Measurements from ENCODE around the gene DENND5A.

DENND5A gene

DNA sequence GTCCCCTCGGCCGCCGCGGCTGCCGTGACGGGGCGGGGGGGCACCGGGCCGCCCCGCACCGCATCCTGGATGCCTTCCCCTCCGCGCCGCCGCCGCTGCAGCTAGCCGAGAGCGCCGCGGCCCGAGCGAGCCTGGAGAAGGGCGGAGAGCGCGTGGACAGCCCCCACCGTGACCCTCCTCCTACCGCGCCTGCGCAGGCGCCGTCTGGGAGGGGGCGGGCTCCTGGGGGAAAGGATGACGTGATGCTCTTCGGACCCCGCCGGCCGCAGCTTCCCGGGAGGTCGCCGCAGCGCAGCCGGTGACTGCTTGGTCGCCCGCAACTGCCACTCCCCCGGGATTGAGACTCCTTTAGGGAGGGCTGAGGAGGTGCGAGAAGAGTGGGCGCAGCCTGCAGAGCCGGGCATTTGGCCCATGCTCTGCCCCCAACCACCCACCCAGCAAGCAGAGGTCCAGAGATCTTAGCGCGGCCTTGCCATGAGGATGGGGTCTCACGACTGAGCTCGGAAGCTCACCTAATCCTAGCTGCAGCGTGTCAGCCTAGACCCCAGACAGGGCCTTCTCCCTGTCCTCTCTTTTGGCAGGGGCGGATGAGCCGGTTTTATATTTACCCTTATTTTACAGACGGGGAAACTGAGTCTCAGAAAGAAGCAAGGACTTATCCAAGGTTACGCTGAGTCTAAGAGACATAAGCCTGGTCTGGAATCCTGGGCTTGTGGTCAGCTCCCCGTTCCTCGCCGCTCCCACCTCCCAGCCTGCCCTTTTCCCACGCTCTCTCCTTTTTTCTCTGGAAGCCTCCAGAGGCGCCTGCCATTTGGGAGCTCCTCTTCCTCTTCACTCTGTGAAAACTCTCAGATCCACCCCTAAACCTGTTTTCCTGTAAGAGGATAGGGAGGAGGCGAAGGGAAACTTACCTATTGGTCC is at the start of gene DENND5A:
Gene DENND5A, minus strand, starts transcription at position 140 of the 921 bp plus-strand sequence. CDS start 281 bp downstream, outside the sequence.
- FAIRE-seq = no peak

DNA sequence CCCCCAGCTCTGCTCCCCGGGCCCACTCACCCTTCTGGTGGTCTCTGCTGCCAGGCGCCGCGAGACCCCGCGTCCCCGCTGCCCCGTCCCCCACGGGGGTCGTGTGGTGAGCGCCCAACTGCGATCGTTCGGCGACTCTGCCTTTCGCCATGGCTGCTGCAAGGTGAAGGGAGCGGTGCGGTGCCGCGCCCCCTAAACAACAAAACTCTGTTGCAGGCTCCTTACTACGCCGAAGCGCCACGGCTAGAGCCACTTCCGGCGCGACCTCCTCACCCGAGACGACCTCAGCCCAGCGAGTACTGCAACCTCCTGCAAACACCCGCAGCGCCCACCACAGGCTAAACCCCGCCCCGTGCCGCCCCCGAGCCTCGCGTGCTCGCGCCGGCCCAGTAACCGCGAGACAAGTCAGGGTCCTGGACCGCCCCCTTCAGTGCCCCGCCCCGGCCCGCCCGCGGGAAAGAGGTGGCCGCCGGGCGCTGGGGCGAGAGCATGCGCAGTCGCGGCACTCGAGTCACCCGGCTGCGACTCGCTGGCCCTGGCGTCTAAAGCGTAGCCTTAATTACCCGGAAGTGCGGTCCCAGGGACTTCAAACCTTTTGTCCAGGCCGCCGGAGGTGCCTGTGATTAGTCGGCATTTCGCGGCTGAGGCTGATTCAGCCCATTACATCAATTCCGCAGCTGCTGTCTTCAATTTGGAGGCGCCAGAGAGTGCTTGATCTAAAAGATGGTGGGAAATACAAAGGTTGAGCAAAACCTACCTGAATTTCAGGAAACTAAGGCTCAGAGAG is 49.3 kb upstream of the DENND5A start, which contains the start of gene TMEM41B:
Gene TMEM41B, minus strand, starts transcription at position 303 of the 787 bp plus-strand sequence. Its CDS starts 152 bp downstream, at position 151.
- FAIRE-seq = no peak

DNA sequence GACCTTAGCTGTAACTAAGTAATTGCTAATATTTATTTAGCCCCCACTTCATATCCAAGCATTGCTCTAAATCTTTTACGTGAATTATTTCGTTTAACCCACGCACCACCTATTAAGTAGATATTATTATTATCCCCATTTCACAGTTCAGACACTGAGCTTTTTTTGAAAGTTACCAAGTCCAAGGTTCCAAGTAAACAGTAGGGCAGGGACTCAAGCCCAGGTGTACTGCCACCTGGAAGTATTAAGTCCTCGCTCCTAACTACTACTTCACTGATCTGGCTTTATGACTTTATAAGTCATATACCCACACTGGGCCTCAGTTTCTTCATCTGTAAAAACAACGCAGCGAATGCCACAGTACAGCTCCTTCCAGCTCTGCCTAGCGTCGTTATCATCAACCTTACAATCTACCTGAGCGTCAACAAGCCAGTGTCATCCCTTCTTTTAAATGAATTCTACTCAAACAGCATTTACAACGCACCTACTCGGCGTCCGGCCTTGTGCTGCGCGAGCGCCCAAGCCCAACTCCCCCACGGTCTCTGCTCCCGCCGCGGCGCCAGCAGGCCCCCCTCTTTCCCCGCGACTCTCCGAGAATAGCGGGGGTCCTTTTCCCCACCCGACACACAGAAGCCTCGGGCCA is 48.6 kb upstream of the DENND5A start:
- FAIRE-seq = no peak

DNA sequence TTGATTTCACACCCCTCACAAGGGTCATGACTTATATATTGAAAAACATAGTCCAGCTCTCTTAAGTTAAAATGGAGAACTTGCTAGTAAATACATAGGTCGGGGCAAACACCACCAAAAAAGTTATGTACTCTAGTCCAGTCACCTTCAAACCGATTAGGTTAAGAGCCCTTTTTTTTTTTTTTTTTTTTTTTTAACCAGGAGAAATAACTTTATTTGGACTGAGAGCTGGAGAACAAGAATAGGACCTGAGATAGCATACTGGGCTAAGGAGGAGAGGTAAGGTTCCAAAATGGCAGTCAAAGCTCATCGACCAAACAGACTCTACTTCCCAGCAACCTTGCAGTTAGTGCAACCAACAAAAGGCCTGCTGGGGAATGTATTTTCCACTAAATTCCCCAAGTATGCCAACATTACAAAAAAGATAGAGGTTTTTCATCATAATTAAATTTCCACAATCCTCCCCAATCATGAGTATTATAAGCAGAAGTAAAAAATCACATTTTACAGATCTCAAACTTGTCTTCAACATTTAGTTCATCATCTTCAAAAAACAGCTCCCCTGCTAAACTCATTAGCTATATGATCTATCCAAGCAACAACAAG is 45.4 kb upstream of the DENND5A start:
- no peak for FAIRE-seq

DNA sequence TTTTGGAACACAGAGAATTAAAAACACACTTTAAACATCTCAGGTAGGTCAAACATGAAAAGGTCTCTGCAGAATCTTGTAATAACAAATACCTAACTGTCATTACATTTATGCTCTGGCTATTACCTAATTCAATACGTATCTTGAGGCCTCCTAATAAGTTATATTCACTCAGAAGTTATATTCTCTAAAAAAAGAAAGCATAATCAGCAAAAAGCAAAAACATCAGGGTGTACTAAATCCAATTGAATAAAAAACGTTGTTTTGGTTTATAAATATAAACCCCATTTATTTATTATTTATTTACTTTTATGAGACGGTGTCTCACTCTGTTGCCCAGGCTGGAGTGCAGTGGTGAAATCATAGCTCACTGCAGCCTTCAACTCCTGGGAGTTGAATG is 39.0 kb upstream of the DENND5A start:
- no peak for FAIRE-seq

DNA sequence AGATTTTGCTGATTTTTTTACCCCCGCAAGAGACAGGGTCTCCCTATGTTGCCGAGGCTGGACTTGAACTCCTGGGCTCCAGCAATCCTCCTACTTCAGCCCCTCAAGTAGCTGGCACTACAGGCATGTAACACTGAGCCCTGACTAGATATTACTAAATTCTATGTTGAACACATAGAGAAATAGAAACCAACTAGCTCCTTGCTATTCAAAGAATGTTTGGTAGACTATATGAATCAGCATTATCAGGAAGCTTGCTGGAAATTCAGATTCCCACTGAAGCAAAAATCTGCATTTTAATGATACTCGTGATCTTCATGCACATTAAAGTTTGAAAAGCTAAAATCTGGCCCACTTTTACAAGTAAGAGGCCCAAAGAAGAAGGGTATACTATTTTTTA is 37.3 kb upstream of the DENND5A start:
- no peak for FAIRE-seq

DNA sequence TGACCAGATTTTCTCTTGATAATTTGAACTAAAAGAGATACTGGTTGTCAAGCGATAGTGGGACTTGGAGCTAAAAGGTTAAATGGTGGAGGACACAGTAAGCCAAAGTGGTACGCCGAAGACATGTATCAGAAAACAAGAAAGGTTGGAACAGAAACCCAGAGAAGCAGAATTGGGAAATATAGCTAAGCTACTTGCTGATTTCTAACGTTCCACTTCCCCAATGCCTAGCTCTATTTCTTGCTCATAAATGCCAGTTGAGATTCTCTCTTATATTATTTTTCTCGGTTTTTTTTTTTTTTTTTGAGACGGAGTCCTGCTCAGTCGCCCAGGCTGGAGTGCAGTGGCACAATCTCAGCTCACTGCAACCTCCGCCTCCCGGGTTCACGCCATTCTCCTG is 36.6 kb upstream of the DENND5A start:
- no peak for FAIRE-seq

DNA sequence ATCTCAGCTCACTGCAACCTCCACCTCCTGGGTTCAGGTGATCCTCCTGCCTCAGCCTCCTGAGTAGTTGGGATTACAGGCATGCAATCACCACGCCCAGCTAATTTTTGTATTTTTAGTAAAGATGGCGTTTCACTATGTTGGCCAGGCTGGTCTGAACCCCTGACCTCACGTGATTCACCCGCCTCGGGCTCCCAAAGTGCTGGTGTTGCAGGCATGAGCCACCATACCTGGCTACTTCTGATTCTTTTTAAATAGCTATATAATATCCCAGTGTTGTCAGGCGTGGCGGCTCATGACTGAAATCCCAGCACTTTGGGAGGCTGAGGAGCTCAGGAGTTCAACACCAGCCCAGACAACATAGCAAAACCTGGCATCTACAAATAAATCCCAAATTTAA is 28.5 kb upstream of the DENND5A start:
- FAIRE-seq = no peak

DNA sequence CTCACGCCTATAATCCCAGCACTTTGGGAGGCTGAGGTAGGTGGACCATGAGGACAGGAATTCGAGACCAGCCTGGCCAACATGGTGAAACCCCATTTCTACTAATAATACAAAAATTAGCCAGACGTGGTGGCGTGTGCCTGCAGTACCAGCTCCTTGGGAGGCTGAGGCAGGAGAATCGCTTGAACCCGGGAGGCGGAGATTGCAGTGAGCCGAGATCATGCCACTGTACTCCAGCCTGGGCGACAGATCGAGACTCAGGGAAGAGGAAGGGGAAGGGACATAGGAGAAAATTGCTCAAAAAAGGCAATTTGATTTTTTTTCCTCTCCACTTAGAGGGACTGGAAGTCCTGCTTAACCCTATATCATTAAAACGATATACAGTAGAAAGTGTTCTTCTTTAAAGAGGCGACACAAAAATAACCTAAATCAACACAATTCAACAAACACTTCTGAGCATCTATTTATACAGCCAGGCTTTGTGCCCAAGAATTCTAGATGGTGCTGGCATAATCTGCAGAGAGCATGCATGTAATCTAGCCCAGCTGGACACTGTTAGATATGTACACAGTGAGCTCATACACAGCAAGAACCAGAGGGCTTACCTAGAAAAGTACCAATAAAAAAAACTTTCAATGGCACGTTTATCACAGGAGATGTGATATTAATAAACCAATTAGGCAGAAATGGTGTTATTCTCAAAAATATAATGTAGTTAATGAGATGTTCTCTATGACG is 20.9 kb upstream of the DENND5A start:
- FAIRE-seq = no peak

DNA sequence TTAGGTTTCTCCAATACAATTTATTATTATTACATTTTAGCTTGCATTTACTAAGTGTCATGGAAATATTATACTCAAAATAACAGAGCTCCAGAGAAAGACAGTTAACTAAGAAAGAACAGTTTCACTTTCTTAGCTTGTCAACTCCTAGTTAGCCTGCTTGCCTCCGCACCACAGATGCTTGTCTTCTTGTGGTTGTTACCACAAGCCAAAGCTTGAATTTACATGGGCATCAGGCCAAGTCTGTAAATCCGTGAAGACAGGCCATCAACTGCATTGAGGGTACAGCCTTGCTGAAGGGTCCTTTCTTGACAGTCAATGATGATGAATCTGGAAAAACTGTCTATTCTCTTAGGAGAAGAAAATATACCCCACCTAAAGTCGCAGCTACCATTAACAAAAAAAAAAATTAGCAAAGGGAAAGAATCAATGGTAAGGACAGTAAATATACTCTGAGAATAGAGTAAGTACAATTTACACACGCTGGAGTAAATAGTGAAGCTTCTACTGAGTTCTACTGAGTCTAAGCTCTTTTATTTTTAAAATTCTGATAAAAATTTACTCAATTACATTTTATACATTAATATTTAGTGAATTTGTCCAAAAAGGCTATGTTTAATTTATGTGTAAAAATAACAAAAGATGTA is 15.6 kb upstream of the DENND5A start:
- FAIRE-seq = no peak

DNA sequence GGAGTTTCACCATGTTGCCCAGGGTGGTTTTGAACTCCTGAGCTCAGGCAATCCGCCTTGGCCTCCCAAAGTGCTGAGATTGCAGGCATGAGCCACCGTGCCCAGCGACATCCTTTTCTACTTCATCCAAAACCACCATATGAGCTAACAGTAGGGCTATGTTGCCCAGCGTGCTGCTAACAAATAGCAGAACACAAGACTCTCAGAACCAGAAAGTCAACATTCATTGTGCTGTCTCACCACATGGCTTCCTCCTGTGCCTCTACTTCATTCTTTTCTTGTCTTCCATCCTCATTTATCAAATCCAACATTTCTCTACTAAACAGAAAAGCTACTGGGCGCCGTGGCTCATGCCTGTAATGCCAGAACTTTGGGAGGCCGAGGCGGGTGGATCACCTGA is 12.0 kb upstream of the DENND5A start:
- FAIRE-seq = no peak

DNA sequence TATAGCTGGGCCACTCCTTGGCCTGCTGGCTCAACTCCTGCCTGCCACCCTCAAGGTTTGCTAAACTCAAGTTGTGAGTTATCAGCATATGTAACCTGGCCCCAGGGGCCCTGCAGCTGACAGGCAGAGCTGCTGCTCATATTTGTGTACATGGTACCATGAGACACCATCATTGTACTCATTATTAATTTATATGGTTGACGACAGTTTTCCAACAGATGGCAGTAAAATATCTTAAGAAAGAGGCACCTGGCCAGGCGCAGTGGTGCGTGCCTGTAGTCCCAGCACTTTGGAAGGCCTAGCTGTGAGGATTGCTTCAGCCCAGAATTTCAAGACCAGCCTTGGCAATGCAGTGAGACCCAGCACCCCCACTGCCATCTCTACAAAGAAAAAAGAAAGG is 11.4 kb upstream of the DENND5A start:
- no peak for FAIRE-seq

DNA sequence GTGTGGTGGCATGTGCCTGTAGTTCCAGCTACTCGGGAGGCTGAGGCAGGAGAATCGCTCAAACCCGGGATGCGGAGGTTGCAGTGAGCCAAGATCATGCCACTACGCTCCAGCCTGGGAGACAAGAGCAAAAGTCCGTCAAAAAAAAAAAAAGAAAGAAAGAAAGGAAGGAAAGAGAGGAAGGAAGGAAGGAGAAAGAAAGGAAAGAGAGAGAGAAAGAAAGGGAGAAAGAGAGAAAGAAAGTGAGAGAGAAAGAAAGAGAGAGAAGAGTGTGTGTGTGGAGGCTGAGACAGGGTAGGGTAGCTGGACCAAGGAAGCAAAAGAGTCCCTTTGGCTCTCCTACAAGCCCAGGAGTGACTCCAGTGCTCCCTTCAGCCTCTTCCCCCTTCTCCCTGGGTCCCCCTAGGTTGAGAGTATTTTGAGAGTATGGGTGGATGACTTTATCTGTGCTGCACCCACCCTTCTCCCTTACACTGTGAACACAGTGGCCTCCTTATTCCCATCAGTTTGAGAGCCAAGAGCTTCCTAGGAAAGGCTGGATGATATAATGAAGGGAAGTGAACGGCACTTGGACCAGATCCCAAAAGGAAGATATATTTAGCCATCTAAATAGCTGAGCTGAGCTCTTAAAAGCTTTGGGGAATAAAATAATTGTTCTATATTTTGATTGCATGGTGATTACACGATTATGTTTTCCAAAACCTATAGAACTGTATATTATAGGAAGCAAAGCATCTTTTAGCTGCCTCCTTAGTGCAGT is 9.5 kb upstream of the DENND5A start:
- no peak for FAIRE-seq

DNA sequence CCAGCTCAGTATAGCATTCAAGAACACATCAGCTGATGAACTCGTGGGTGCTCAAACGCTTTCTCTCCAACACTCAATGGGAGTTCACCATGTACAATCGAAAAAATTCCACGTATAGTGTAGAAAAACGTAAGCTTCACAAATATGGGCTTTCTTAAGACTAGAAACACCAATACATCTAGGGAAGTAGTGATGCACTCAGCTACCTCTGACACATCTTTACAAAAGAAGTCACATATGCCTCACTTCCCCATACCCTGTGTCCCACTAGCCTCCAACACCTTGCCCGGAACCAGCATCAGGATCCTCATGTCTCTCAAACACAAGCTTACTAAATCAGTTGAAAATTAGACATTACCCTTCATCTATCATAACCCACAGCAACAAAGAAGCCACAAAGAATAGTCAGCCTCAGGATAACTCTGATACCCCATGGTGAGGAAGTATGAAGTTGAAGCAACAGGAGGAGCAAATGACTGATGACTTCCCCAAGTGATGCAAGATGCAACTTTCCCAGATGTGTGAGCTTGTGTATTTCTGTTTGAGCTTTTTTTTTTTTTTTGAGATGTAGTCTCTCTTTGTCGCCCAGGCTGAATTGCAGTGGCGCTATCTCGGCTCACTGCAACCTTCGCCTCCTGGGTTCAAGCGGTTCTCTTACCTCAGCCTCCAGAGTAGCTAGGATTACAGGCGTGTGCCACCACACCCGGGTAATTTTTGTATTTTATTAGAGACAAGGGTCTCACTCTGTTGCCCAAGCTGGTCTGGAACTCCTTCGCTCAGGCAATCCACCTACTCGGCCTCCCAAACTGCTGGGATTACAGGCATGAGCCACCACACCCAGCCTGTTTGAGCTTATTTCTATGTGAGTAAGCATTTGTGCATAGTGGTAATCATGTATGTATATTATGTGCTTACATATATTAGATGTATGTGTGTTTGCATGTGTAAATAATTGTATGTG is 8.5 kb upstream of the DENND5A start:
- FAIRE-seq = no peak

DNA sequence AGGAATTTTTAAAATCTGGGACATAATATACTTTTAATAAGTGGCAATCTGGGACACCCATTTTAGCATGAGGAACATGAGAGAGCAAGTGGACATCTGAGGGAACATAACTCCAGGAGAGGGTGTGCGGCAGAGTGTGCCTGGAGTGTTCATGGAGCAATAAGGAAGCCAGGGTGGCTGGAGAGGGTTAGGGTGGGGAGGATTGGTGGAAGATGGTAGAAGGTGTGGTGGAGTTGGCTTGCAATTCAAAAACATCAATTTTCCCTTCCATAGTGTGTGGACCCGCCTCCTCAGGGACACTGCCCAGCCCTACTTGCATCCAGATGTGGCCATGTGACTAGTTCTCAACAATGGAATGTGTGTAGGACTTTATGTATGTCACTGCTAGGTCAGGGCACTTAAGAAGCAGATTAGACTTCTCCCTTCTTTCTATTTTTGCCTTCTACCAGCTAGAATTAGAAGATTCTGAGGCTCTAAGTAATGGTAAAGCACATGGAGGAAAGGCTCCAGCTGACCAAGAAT is 4.4 kb upstream of the DENND5A start:
- FAIRE-seq = no peak

DNA sequence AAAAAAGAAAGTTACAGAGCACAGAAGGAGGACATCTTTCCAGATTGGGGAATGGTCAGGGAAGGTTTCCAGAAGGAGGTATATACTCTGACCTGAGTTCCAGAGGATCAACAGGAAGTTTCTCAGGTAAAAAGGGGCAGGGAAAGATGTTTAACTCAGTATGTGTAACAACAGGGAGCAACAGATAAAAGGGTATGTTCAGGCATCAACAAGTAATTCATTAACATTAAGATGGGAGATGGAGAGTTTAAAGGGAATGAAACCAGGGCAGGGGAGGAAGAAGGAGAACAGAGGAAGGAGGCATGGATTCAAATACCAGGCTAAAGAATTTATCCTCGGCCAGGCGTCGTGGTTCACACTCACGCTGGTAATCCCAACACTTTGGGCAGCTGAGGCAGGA is 2.5 kb upstream of the DENND5A start:
- FAIRE-seq = no peak

DNA sequence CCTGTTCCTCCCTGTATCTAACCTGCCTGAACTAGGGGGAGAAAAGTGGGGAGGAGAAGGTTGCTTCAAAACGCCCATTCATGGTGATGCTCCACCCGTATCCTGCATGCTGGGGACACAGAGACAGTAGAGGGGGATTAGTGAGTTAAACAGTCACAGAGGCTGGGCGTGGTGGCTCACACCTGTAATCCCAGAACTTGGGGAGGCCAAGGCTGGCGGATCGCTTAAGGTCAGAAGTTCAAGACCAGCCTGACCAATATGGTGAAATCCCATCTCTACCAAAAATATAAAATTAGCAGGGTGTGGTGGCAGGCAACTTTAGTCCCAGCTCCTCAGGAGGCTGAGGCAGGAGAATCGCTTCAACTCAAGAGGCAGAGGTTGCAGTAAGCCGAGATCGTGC is 1.8 kb upstream of the DENND5A start:
- no peak for FAIRE-seq

DNA sequence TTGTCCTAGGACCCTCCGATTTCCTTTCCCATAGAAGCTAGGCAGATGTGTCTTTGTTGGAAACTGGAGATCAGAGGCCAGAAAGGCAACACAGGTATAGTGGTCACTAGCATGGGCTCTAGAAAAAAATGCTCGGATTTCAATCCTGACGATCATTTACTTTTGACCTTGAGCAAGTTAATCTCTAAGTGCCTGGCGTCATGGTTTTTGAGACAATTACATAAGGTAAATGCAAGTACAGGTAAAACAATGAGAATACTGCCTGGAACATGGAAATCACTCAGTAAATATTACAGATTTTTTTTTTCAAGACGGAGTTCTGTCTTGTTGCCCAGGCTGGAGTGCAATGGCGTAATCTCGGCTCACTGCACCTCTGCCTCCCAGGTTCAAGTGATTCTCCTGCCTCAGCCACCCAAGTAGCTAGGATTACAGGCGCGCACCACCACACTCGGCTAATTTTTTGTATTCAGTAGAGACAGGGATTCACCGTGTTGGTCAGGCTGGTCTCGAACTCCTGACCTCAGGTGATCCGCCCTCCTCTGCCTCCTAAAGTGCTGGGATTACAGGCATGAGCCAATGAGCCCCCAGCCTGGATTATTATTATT is 1.1 kb upstream of the DENND5A start:
- FAIRE-seq = no peak
